PC-3 (cell line): ENCODE data around the gene RINL. TPM values are rescaled to one million over a fixed set of nuclear protein-coding genes. Genes with fewer than 3 reads are reported as not detected.

Experiments
- ATAC-seq: fragments of 200-7000 bp; cut with Tn5 transposase; 2 replicates; pipeline ENCODE4 v1.9.1; 2020; ENCODE audit warnings: mild to moderate bottlenecking, moderate library complexity
- BruUV-seq: library from RNA; stranded (reverse); fragments of 400-500 nt; replicated peaks from 2 replicates; lab custom pipeline; 2021; lab: Mats Ljungman, UMichigan
- CTCF ChIA-PET: fragments of 300-600 bp; sonication (Branson Sonifier 250); formaldehyde crosslinking; loops from one replicate; lab custom pipeline; 2022; ENCODE audit warnings: antibody characterized with exemption; lab: Charles Lee
- POLR2A ChIA-PET: fragments of 300-600 bp; sonication (Branson Sonifier 250); formaldehyde crosslinking; loops from one replicate; lab custom pipeline; 2022; ENCODE audit warnings: antibody characterized with exemption; ENCODE audit not compliant: unreplicated experiment; lab: Charles Lee
- DNase-seq: peaks from one replicate; pipeline ENCODE4 v3.0.0-alpha.2; 2015
- H2AFZ ChIP-seq: fragments of 300-600 bp; sonication (generic); 2 replicates; pipeline ENCODE4 v1.6.0; 2016; ENCODE audit warnings: antibody characterized with exemption, low read length
- H3F3A ChIP-seq: fragments of 300-600 bp; sonication (generic); one replicate; pipeline ENCODE4 v1.6.0; 2017; ENCODE audit warnings: antibody characterized with exemption, low read length, control low read depth, mild to moderate bottlenecking; ENCODE audit not compliant: unreplicated experiment
- H3K27ac ChIP-seq: fragments of 300-600 bp; sonication (generic); 2 replicates; pipeline ENCODE4 v1.5.1; 2016; ENCODE audit warnings: mild to moderate bottlenecking, low read length
- H3K27me3 ChIP-seq: fragments of 300-600 bp; sonication (generic); 2 replicates; pipeline ENCODE4 v1.6.1; 2016; ENCODE audit warnings: low read length, mixed read lengths
- H3K36me3 ChIP-seq: fragments of 300-600 bp; sonication (generic); 2 replicates; pipeline ENCODE4 v1.6.1; 2016; ENCODE audit warnings: low read depth, mixed run types, low read length, mixed read lengths
- H3K4me1 ChIP-seq: fragments of 300-600 bp; sonication (generic); 2 replicates; pipeline ENCODE4 v1.5.1; 2016; ENCODE audit warnings: low read length; ENCODE audit not compliant: insufficient read depth
- H3K4me2 ChIP-seq: fragments of 300-600 bp; sonication (generic); 2 replicates; pipeline ENCODE4 v1.6.0; 2016; ENCODE audit warnings: low read length
- H3K4me3 ChIP-seq: fragments of 300-600 bp; sonication (generic); 2 replicates; pipeline ENCODE4 v1.5.1; 2016; ENCODE audit warnings: mild to moderate bottlenecking, low read length, mixed read lengths
- H3K79me2 ChIP-seq: fragments of 300-600 bp; sonication (generic); 2 replicates; pipeline ENCODE4 v1.6.1; 2017; ENCODE audit warnings: low read length, mixed read lengths
- H3K9ac ChIP-seq: fragments of 300-600 bp; sonication (generic); 2 replicates; pipeline ENCODE4 v1.6.0; 2016; ENCODE audit warnings: mild to moderate bottlenecking, low read length
- H3K9me2 ChIP-seq: fragments of 300-600 bp; sonication (generic); replicated peaks from 2 replicates; pipeline ENCODE4 v1.6.1; 2016; ENCODE audit warnings: mixed run types, low read length, mixed read lengths
- H3K9me3 ChIP-seq: fragments of 300-600 bp; sonication (generic); 2 replicates; pipeline ENCODE4 v1.6.1; 2016; ENCODE audit warnings: low read length, mixed read lengths
- H4K20me1 ChIP-seq: fragments of 300-600 bp; sonication (generic); 2 replicates; pipeline ENCODE4 v1.6.1; 2016; ENCODE audit warnings: low read length, mixed read lengths
- EZH2 ChIP-seq: fragments of 300-600 bp; sonication (generic); IDR thresholded peaks from one replicate; pipeline ENCODE4 v1.6.1; 2017; ENCODE audit warnings: antibody characterized with exemption, mild to moderate bottlenecking, low read length; ENCODE audit not compliant: unreplicated experiment
- EZH2phosphoT487 ChIP-seq: fragments of 300-600 bp; sonication (generic); IDR thresholded peaks from 2 replicates; pipeline ENCODE4 v1.6.1; 2018; ENCODE audit warnings: mild to moderate bottlenecking, antibody characterized with exemption, low read length, borderline replicate concordance
- intact Hi-C: fragments of 100-400 bp; cut with micrococcal nuclease; formaldehyde crosslinking; loops from 2 replicates; pipeline ENCODE4 v1.9.0; 2023
- total RNA-seq: library from RNA; depleted of rRNA; stranded (reverse); fragments of >200 nt; gene quantifications from 2 replicates; pipeline ENCODE4 v1.2.3, GENCODE V29; 2014
- TF ChIP-seq, protein P1 (sequence below): fragments of 300-600 bp; sonication (generic); conservative IDR thresholded peaks from 2 replicates; pipeline ENCODE4 v1.5.1; 2017; ENCODE audit warnings: antibody characterized with exemption, low read depth, mild to moderate bottlenecking, low read length

The RINL gene
- total RNA-seq, 1 experiment from 2014 or later = 3.2 TPM

DNA sequence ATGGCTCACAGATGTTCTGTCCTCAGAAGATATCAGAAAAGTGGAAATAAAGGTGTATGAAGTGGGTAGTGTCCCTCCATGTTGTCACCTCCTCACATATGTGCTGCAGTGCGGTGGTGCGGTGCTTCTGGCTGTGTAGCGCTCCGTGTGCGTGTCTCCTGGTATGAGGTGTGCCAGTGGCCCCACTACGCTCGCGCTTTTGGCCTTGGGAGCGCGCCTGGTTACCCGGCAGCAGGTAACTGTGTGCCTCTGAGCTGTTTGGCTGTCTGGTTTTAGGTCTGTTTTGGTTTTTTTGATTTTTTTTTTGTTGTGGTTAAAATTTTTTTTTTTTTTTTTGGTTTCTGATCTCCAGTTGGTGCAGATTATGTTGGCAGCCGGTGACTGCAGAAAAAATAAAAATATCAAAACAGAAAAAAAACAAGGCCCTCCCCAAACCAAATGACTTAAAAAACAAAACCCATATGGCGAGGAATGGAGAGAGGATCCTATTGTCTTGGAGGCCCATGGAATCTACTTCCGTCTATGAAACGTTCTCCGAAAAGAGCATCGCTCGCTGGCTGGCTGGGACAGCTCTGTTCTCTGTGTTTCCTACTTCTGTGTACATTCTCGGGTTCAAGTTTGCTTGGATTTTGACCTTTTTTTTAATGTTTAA, 36.2 kb downstream of the RINL start:
- no peak overlapping the region for H2AFZ ChIP-seq
- TF ChIP-seq, protein P1, sequence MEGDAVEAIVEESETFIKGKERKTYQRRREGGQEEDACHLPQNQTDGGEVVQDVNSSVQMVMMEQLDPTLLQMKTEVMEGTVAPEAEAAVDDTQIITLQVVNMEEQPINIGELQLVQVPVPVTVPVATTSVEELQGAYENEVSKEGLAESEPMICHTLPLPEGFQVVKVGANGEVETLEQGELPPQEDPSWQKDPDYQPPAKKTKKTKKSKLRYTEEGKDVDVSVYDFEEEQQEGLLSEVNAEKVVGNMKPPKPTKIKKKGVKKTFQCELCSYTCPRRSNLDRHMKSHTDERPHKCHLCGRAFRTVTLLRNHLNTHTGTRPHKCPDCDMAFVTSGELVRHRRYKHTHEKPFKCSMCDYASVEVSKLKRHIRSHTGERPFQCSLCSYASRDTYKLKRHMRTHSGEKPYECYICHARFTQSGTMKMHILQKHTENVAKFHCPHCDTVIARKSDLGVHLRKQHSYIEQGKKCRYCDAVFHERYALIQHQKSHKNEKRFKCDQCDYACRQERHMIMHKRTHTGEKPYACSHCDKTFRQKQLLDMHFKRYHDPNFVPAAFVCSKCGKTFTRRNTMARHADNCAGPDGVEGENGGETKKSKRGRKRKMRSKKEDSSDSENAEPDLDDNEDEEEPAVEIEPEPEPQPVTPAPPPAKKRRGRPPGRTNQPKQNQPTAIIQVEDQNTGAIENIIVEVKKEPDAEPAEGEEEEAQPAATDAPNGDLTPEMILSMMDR = no peak
- TF ChIP-seq EZH2 = no peak
- TF ChIP-seq EZH2phosphoT487 = no peak
- no peak overlapping the region for H3K9ac ChIP-seq
- H3K79me2 ChIP-seq = peaks cover 58% of the 10 kb centered on the region
- ChIA-PET CTCF (no interaction called here), POLR2A (no interaction called here)
- DNase-seq = no peak
- H3K4me2 ChIP-seq = no peak overlapping the region
- intact Hi-C loops = no loop called here
- H3K27me3 ChIP-seq = no peaks in the 10 kb centered on the region
- H3K4me3 ChIP-seq = no peak overlapping the region
- ATAC-seq = no peak
- no peak overlapping the region for H3K27ac ChIP-seq
- H3K4me1 ChIP-seq = peaks cover 34% of the 10 kb centered on the region
- H3K9me3 ChIP-seq = no peaks in the 10 kb centered on the region
- peaks cover 20% of the 10 kb centered on the region; the same call in 1 of the 2 replicates for H4K20me1 ChIP-seq
- peaks cover 72% of the 10 kb centered on the region for H3K36me3 ChIP-seq
- peaks cover 14% of the 10 kb centered on the region for H3F3A ChIP-seq
- BruUV-seq = no TSS peak
- no peaks in the 10 kb centered on the region for H3K9me2 ChIP-seq

DNA sequence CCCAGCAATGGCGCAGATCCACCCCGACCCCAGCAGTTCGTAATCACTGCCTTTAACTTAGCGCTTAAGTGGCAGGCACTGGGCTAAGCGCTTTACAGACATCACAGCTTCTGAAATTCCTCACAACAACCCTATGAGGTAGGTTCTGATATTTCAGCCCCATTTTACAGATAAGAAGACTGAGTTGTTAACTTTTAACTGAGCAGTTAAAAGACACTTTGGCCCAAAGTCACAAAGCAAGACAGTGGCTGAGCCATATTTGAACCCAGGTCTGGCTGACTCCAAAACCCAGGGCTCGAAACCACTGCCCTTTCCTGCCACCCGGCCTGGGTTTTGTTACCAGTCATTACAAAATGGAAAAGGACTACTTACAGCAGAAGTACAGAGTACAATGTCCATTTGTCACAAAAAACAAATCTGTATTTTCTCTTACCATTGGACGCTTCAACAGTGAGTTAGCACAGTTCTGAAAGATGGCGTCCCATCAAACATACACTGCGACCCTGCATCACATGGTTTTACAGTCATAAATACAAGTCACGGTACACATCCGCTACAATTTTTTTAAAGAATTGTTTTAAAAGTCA, 36.8 kb downstream of the RINL start:
- peaks cover 14% of the 10 kb centered on the region for H3F3A ChIP-seq
- H3K36me3 ChIP-seq = peaks cover 74% of the 10 kb centered on the region
- H4K20me1 ChIP-seq = peaks cover 20% of the 10 kb centered on the region; the same call in 1 of the 2 replicates
- H3K9me3 ChIP-seq = no peaks in the 10 kb centered on the region
- POLR2A ChIA-PET = interaction anchor here (0.6 kb wide), 1 partner anchor 298 kb away, joined by 11 read pairs; no protein-coding TSS in a partner anchor
- intact Hi-C loops = no loop called here
- ATAC-seq = no peak
- no TSS peak for BruUV-seq
- H3K79me2 ChIP-seq = peaks cover 58% of the 10 kb centered on the region
- H2AFZ ChIP-seq = no peak overlapping the region
- CTCF ChIA-PET = no interaction called here
- H3K4me2 ChIP-seq = no peak overlapping the region
- H3K9me2 ChIP-seq = no peaks in the 10 kb centered on the region
- H3K27me3 ChIP-seq = no peaks in the 10 kb centered on the region
- TF ChIP-seq, protein P1 = no peak
- TF ChIP-seq EZH2 (no peak), EZH2phosphoT487 (no peak)
- H3K27ac ChIP-seq = no peak overlapping the region
- H3K4me3 ChIP-seq = no peak overlapping the region
- DNase-seq = no peak
- no peak overlapping the region for H3K9ac ChIP-seq
- H3K4me1 ChIP-seq = peaks cover 41% of the 10 kb centered on the region

- POLR2A ChIA-PET = no interaction called here
- BruUV-seq = no TSS peak
- peaks cover 20% of the 10 kb centered on the region; the same call in 1 of the 2 replicates for H4K20me1 ChIP-seq
These were observed 37.5 kb downstream of the RINL start for GRCh38 chr19:38840583-38840968.

More at GRCh38 chr19:38840583-38840968, 37.5 kb downstream of the RINL start:
- peaks cover 51% of the 10 kb centered on the region for H3K79me2 ChIP-seq
- H3K36me3 ChIP-seq = peaks cover 73% of the 10 kb centered on the region
- CTCF ChIA-PET = no interaction called here
- no peak overlapping the region for H3K9ac ChIP-seq
- TF ChIP-seq EZH2 = no peak
- TF ChIP-seq EZH2phosphoT487 = no peak
- TF ChIP-seq, protein P1 = no peak
- no peak overlapping the region for H3K4me3 ChIP-seq
- H3K9me2 ChIP-seq = no peaks in the 10 kb centered on the region
- H3K27me3 ChIP-seq = no peaks in the 10 kb centered on the region
- H2AFZ ChIP-seq = no peak overlapping the region
- peaks cover 48% of the 10 kb centered on the region for H3K4me1 ChIP-seq
- no peak overlapping the region for H3K4me2 ChIP-seq
- H3F3A ChIP-seq = peaks cover 14% of the 10 kb centered on the region
- H3K27ac ChIP-seq = no peak overlapping the region
- intact Hi-C loops = no loop called here
- H3K9me3 ChIP-seq = no peaks in the 10 kb centered on the region
- DNase-seq (no peak), ATAC-seq (no peak)
